Upper lobe of right lung (tissue), 1 donor: ENCODE results near the gene RNF207. TPM values are rescaled to one million over a fixed set of nuclear protein-coding genes. Genes with fewer than 3 reads are reported as not detected.
A peak's percentile ranks its signal among the peaks of the same experiment; 100 is the strongest.

Experiments
- ATAC-seq: fragments of 200-7000 bp; cut with Tn5 transposase; one replicate; pipeline ENCODE4 v1.9.1; 2020; ENCODE audit warnings: mild to moderate bottlenecking, moderate library complexity
- DNase-seq: peaks from one replicate; pipeline ENCODE4 v3.0.0-alpha.2; 2020
- H3K27ac ChIP-seq: fragments of 200-600 bp; one replicate; pipeline ENCODE4 v1.8.0; 2022
- H3K27me3 ChIP-seq: fragments of 200-600 bp; one replicate; pipeline ENCODE4 v1.8.0; 2022; ENCODE audit warnings: mild to moderate bottlenecking
- H3K36me3 ChIP-seq: fragments of 200-600 bp; one replicate; pipeline ENCODE4 v1.8.0; 2022
- H3K4me1 ChIP-seq: fragments of 200-600 bp; one replicate; pipeline ENCODE4 v1.8.0; 2022
- H3K4me3 ChIP-seq: fragments of 200-600 bp; one replicate; pipeline ENCODE4 v1.8.0; 2022; ENCODE audit warnings: mild to moderate bottlenecking
- H3K9me3 ChIP-seq: fragments of 200-600 bp; one replicate; pipeline ENCODE4 v1.8.0; 2022
- CTCF ChIP-seq: fragments of 200-600 bp; IDR thresholded peaks from one replicate; pipeline ENCODE4 v1.8.0; 2022; ENCODE audit warnings: antibody characterized with exemption
- intact Hi-C: fragments of 100-400 bp; cut with DNase I; formaldehyde crosslinking; loops from one replicate; pipeline ENCODE4 v1.11.0; 2022
- total RNA-seq: library from RNA; stranded (reverse); fragmentation: NEBNext Ultra II Directional; extraction: Animal tissue kit (Norgen Biotek cat#: 25700); gene quantifications from one replicate; pipeline ENCODE4 v1.2.1, GENCODE V29; 2021
- donor health status: DM: no; HTN: yes; CAD: no; lungs with severe emphysema.

The RNF207 gene
- total RNA-seq, 1 donor from 2014 or later: 12.7 TPM

- H3K27ac ChIP-seq: no peak overlapping the region
- TF ChIP-seq CTCF: no peak
- intact Hi-C loops: no loop called here
- H3K27me3 ChIP-seq: peaks cover 33% of the 10 kb centered on the region
- no peaks in the 10 kb centered on the region for H3K36me3 ChIP-seq
- H3K9me3 ChIP-seq: no peaks in the 10 kb centered on the region
- H3K4me1 ChIP-seq: no peaks in the 10 kb centered on the region
- ATAC-seq: peak; percentile 52
- no peak for DNase-seq
- no peak overlapping the region for H3K4me3 ChIP-seq
These were observed 35.1 kb upstream of the RNF207 start for GRCh38 chr1:6170742-6171201.

- H3K9me3 ChIP-seq: no peaks in the 10 kb centered on the region
- no peaks in the 10 kb centered on the region for H3K36me3 ChIP-seq
- H3K27me3 ChIP-seq: peaks cover 40% of the 10 kb centered on the region
- H3K4me3 ChIP-seq: no peak overlapping the region
- TF ChIP-seq CTCF: peak; percentile 6
- DNase-seq (no peak), ATAC-seq (peak; percentile 26)
- no peak overlapping the region for H3K27ac ChIP-seq
- intact Hi-C loops: no loop called here
- no peaks in the 10 kb centered on the region for H3K4me1 ChIP-seq
These were observed 34.3 kb upstream of the RNF207 start for GRCh38 chr1:6171548-6172124.

GRCh38 chr1:6172549-6172948 lies 33.4 kb upstream of the RNF207 start:
- Histone ChIP-seq H3K27me3 (peaks cover 48% of the 10 kb centered on the region), H3K4me3 (no peak overlapping the region), H3K9me3 (no peaks in the 10 kb centered on the region), H3K36me3 (no peaks in the 10 kb centered on the region), H3K4me1 (no peaks in the 10 kb centered on the region), H3K27ac (no peak overlapping the region)
- ATAC-seq (no peak), DNase-seq (no peak)
- intact Hi-C loops: no loop called here
- TF ChIP-seq CTCF: no peak

- peaks cover 7% of the 10 kb centered on the region for H3K4me1 ChIP-seq
- DNase-seq (no peak), ATAC-seq (no peak)
- no peaks in the 10 kb centered on the region for H3K36me3 ChIP-seq
- intact Hi-C loops: no loop called here
- no peaks in the 10 kb centered on the region for H3K9me3 ChIP-seq
- no peak overlapping the region for H3K27ac ChIP-seq
- peaks cover 66% of the 10 kb centered on the region for H3K27me3 ChIP-seq
- no peak for TF ChIP-seq CTCF
- no peak overlapping the region for H3K4me3 ChIP-seq
These were observed 31.1 kb upstream of the RNF207 start for GRCh38 chr1:6174621-6175410.

- intact Hi-C loops: no loop called here
- Histone ChIP-seq H3K9me3 (no peaks in the 10 kb centered on the region), H3K4me3 (no peak overlapping the region), H3K4me1 (peaks cover 7% of the 10 kb centered on the region), H3K27ac (no peak overlapping the region), H3K27me3 (peaks cover 68% of the 10 kb centered on the region), H3K36me3 (no peaks in the 10 kb centered on the region)
- ATAC-seq: no peak
- TF ChIP-seq CTCF: no peak
- DNase-seq: no peak
These were observed 30.5 kb upstream of the RNF207 start for GRCh38 chr1:6175411-6175828.
